GM12874 (cell line): ENCODE data around the gene FOXP3.

Experiments used
- TF ChIP-seq, protein P1 (sequence below): IDR thresholded peaks from 2 replicates; pipeline ENCODE4 v1.5.1; 2011; ENCODE audit warnings: low read depth, mild to moderate bottlenecking, control low read depth, low read length, moderate library complexity; ENCODE audit not compliant: insufficient read depth

The FOXP3 gene

DNA sequence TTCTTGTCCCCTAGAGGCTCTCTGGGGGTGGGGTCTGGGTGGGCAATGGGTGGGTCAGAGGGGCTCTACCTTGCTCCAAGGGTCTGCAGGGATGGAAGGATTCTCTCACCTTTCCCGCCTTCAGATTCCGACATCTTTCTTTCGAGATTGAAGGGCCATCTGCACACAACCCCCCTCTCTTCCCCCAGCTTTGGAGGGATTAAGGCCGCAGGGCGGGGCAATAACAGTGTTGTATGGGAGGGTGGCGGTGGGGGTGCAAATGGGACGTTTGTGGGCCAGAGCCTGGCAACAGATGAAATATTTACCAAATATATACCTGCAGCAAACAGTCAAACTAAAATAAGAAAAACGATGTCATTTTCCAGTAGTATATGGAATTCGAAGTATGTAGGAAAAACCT, 31.3 kb downstream of the FOXP3 start, which contains the start of gene CACNA1F:
Gene CACNA1F, minus strand, starts transcription at position 165 of the 400 bp plus-strand sequence. Its CDS starts 31 bp downstream, at position 134.
- TF ChIP-seq, protein P1, sequence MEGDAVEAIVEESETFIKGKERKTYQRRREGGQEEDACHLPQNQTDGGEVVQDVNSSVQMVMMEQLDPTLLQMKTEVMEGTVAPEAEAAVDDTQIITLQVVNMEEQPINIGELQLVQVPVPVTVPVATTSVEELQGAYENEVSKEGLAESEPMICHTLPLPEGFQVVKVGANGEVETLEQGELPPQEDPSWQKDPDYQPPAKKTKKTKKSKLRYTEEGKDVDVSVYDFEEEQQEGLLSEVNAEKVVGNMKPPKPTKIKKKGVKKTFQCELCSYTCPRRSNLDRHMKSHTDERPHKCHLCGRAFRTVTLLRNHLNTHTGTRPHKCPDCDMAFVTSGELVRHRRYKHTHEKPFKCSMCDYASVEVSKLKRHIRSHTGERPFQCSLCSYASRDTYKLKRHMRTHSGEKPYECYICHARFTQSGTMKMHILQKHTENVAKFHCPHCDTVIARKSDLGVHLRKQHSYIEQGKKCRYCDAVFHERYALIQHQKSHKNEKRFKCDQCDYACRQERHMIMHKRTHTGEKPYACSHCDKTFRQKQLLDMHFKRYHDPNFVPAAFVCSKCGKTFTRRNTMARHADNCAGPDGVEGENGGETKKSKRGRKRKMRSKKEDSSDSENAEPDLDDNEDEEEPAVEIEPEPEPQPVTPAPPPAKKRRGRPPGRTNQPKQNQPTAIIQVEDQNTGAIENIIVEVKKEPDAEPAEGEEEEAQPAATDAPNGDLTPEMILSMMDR = no peak

DNA sequence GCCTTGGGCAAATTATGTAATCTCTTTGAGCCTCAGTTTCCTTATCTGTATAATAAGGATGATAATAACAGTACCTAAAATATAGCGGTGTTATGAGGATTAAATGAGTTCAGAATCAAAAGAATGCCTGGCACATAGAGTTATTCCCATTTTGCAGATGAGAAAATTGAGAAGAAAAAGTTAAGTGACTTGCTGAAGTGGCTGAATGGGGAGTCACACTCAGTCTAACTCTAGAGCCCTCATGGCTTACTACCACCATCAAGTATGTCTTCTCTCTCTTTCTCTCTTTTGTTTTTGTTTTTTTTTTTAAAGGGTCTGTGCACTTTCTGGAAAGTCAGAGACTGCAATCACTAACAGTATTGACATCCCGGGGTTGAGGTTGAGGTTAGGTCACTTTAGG, 32.0 kb downstream of the FOXP3 start:
- TF ChIP-seq, protein P1 = no peak

GRCh38 chrX:49231333-49232000, 33.0 kb downstream of the FOXP3 start:
- TF ChIP-seq, protein P1 = no peak

- TF ChIP-seq, protein P1 = peak; percentile 37
These were observed 33.8 kb downstream of the FOXP3 start for GRCh38 chrX:49230500-49231232.

DNA sequence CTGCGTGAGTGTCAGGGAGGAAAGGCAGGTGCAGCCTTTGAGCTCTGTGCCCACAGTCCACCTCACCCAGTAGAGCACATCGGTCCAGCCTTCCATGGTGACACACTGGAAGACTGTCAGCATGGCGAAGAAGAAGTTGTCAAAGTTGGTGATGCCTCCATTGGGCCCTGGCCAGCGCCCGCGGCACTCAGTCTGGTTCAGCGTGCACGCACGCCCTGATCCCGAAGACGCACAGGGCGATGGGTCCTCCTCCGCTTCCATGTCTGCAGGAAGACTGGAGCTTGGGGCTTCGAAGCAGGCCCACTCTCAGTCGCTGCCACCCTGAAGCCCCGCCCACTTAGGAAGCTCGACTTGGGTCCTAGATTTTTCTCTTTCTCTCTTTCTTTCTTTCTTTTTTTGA, 36.3 kb downstream of the FOXP3 start:
- TF ChIP-seq, protein P1 = no peak

DNA sequence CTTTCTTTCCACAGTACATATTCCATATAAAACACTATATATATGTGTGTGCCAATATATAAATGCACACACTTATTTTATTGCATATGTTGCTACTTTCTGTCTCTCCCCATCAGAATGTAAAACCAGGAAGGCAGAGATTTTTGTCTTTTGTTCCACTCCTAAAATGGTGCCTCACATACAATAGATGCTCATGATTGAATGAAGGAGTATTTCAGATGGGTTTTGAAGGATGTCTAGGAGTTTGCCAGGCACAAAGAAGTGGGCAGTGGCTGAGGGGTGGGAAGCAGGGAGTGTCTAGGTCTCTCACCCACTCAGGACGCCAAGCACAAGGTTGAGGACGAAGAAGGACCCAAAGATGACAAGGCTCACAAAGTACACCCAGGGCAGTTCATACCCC, 36.8 kb downstream of the FOXP3 start:
- TF ChIP-seq, protein P1 = no peak

GRCh38 chrX:49226946-49227345, 37.6 kb downstream of the FOXP3 start:
- TF ChIP-seq, protein P1 = no peak
